Astrocyte (in vitro differentiated cells and primary cell): ENCODE results near the gene FGD2. TPM values are rescaled to one million over a fixed set of nuclear protein-coding genes. Genes with fewer than 3 reads are reported as not detected.
"Not testable (repeated sequence)": the region's sequence is repeated elsewhere in the genome, so short reads cannot be mapped to it uniquely, and the experiment has no call there.

Source experiments
- DNase-seq: peaks from one replicate; pipeline ENCODE4 v3.0.0-alpha.2; 2010; ENCODE audit warnings: low read depth
- FAIRE-seq: peaks from 2 replicates; lab custom pipeline; 2011; peaks lifted over from hg19 to GRCh38; lab: Jason Lieb, UNC
- H2AFZ ChIP-seq: 2 replicates; pipeline ENCODE4 v1.6.0; 2012; ENCODE audit warnings: low read depth, low read length, inconsistent platforms
- H3K27ac ChIP-seq: 2 replicates; pipeline ENCODE4 v1.5.1; 2011; ENCODE audit warnings: low read depth, low read length, inconsistent platforms
- H3K27me3 ChIP-seq: 2 replicates; pipeline ENCODE4 v1.6.0; 2011; ENCODE audit warnings: low read length, inconsistent platforms; ENCODE audit not compliant: insufficient read depth
- H3K36me3 ChIP-seq: 2 replicates; pipeline ENCODE4 v1.5.1; 2011; ENCODE audit warnings: low read length, inconsistent platforms; ENCODE audit not compliant: insufficient read depth
- H3K4me1 ChIP-seq: 2 replicates; pipeline ENCODE4 v1.5.1; 2011; ENCODE audit warnings: low read length, inconsistent platforms; ENCODE audit not compliant: insufficient read depth
- H3K4me2 ChIP-seq: 2 replicates; pipeline ENCODE4 v1.6.0; 2012; ENCODE audit warnings: low read length, inconsistent platforms
- H3K4me3 ChIP-seq: 2 replicates; pipeline ENCODE4 v1.5.1; 2011; ENCODE audit warnings: low read depth, mild to moderate bottlenecking, low read length, inconsistent platforms; ENCODE audit not compliant: insufficient read depth
- H3K79me2 ChIP-seq: 2 replicates; pipeline ENCODE4 v1.6.0; 2012; ENCODE audit warnings: mild to moderate bottlenecking, low read length, inconsistent platforms; ENCODE audit not compliant: insufficient read depth
- H3K9ac ChIP-seq: 2 replicates; pipeline ENCODE4 v1.6.0; 2012; ENCODE audit warnings: mild to moderate bottlenecking, low read length, inconsistent platforms
- H3K9me3 ChIP-seq: 2 replicates; pipeline ENCODE4 v1.5.1; 2012; ENCODE audit warnings: low read depth, mild to moderate bottlenecking, low read length, inconsistent platforms; ENCODE audit not compliant: insufficient read depth
- H4K20me1 ChIP-seq: 2 replicates; pipeline ENCODE4 v1.6.0; 2012; ENCODE audit warnings: low read length, inconsistent platforms; ENCODE audit not compliant: insufficient read depth
- H3K27ac Mint-ChIP-seq: one replicate; pipeline ENCODE4 v1.8.0; 2021; ENCODE audit warnings: mild to moderate bottlenecking, mixed read lengths; ENCODE audit not compliant: unreplicated experiment
- H3K27me3 Mint-ChIP-seq: one replicate; pipeline ENCODE4 v1.8.0; 2021; ENCODE audit warnings: low read depth, mixed read lengths; ENCODE audit not compliant: unreplicated experiment
- H3K36me3 Mint-ChIP-seq: one replicate; pipeline ENCODE4 v1.8.0; 2021; ENCODE audit warnings: low read depth, mixed read lengths; ENCODE audit not compliant: unreplicated experiment
- H3K4me1 Mint-ChIP-seq: one replicate; pipeline ENCODE4 v1.8.0; 2021; ENCODE audit warnings: low read depth, mixed read lengths; ENCODE audit not compliant: unreplicated experiment
- H3K4me3 Mint-ChIP-seq: one replicate; pipeline ENCODE4 v1.8.0; 2021; ENCODE audit warnings: mild to moderate bottlenecking, moderate library complexity, mixed read lengths; ENCODE audit not compliant: unreplicated experiment
- H3K9me3 Mint-ChIP-seq: one replicate; pipeline ENCODE4 v1.8.0; 2021; ENCODE audit warnings: mild to moderate bottlenecking, mixed read lengths; ENCODE audit not compliant: unreplicated experiment
- EZH2 ChIP-seq: IDR thresholded peaks from 2 replicates; pipeline ENCODE4 v1.6.1; 2012; ENCODE audit warnings: mild to moderate bottlenecking, low read length, inconsistent platforms; ENCODE audit not compliant: insufficient read depth
- total RNA-seq: library from RNA; stranded (reverse); gene quantifications from 2 replicates; pipeline ENCODE4 v1.2.1, GENCODE V29; 2021
- TF ChIP-seq, protein P1 (sequence below): IDR thresholded peaks from 2 replicates; pipeline ENCODE4 v1.5.1; 2011; ENCODE audit warnings: low read depth, mild to moderate bottlenecking, inconsistent platforms, low read length, moderate library complexity; ENCODE audit not compliant: insufficient read depth

The FGD2 gene
- total RNA-seq, 1 donor from 2014 or later, result not detected

GRCh38 chr6:37057678-37058077 is 52.2 kb downstream of the FGD2 start:
- TF ChIP-seq EZH2, result no peak
- TF ChIP-seq, protein P1, sequence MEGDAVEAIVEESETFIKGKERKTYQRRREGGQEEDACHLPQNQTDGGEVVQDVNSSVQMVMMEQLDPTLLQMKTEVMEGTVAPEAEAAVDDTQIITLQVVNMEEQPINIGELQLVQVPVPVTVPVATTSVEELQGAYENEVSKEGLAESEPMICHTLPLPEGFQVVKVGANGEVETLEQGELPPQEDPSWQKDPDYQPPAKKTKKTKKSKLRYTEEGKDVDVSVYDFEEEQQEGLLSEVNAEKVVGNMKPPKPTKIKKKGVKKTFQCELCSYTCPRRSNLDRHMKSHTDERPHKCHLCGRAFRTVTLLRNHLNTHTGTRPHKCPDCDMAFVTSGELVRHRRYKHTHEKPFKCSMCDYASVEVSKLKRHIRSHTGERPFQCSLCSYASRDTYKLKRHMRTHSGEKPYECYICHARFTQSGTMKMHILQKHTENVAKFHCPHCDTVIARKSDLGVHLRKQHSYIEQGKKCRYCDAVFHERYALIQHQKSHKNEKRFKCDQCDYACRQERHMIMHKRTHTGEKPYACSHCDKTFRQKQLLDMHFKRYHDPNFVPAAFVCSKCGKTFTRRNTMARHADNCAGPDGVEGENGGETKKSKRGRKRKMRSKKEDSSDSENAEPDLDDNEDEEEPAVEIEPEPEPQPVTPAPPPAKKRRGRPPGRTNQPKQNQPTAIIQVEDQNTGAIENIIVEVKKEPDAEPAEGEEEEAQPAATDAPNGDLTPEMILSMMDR, result no peak
- Histone ChIP-seq H3K36me3 (no peaks in the 10 kb centered on the region), H3K27me3 (no peaks in the 10 kb centered on the region), H3K4me3 (no peak overlapping the region), H3K27ac (no peak overlapping the region), H4K20me1 (no peaks in the 10 kb centered on the region), H3K4me2 (no peak overlapping the region), H3K9ac (no peak overlapping the region), H3K4me1 (peaks cover 10% of the 10 kb centered on the region), H3K79me2 (no peaks in the 10 kb centered on the region), H2AFZ (no peak overlapping the region), H3K9me3 (no peaks in the 10 kb centered on the region)
- FAIRE-seq, result no peak
- peaks cover 10% of the 10 kb centered on the region for H3K4me1 Mint-ChIP-seq
- H3K27ac Mint-ChIP-seq, result no peak overlapping the region
- H3K9me3 Mint-ChIP-seq, result peaks cover 2% of the 10 kb centered on the region
- no peaks in the 10 kb centered on the region for H3K36me3 Mint-ChIP-seq
- H3K27me3 Mint-ChIP-seq, result peaks cover 6% of the 10 kb centered on the region
- no peak for DNase-seq
- H3K4me3 Mint-ChIP-seq, result no peak overlapping the region

- H3K9me3 ChIP-seq, result no peaks in the 10 kb centered on the region
- no peaks in the 10 kb centered on the region for H4K20me1 ChIP-seq
- no peak overlapping the region for H2AFZ ChIP-seq
- H3K9ac ChIP-seq, result no peak overlapping the region
- H3K4me3 Mint-ChIP-seq, result peak overlapping the region; percentile 14
- H3K9me3 Mint-ChIP-seq, result peaks cover 2% of the 10 kb centered on the region
- H3K27me3 ChIP-seq, result no peaks in the 10 kb centered on the region
- peaks cover 6% of the 10 kb centered on the region for H3K27me3 Mint-ChIP-seq
- peaks cover 10% of the 10 kb centered on the region for H3K4me1 Mint-ChIP-seq
- no peak overlapping the region for H3K27ac ChIP-seq
- FAIRE-seq (no peak), DNase-seq (peak; percentile 19)
- H3K4me3 ChIP-seq, result no peak overlapping the region
- peak overlapping the region; percentile 47 for H3K27ac Mint-ChIP-seq
- H3K4me1 ChIP-seq, result peaks cover 10% of the 10 kb centered on the region
- H3K36me3 Mint-ChIP-seq, result no peaks in the 10 kb centered on the region
- no peak for TF ChIP-seq EZH2
- TF ChIP-seq, protein P1, result no peak
- no peak overlapping the region for H3K4me2 ChIP-seq
- no peaks in the 10 kb centered on the region for H3K79me2 ChIP-seq
- no peaks in the 10 kb centered on the region for H3K36me3 ChIP-seq
Observed at GRCh38 chr6:37058084-37058586, 52.7 kb downstream of the FGD2 start.

GRCh38 chr6:37058984-37059343 is 53.5 kb downstream of the FGD2 start:
- H3K27ac ChIP-seq, result peak overlapping the region; percentile 94
- peak overlapping the region; percentile 85 for H3K4me2 ChIP-seq
- peak overlapping the region; percentile 74 for H3K4me3 Mint-ChIP-seq
- H4K20me1 ChIP-seq, H3K79me2 ChIP-seq, DNase-seq, H3K27me3 Mint-ChIP-seq, H2AFZ ChIP-seq, H3K36me3 Mint-ChIP-seq, H3K27me3 ChIP-seq, H3K36me3 ChIP-seq, H3K9me3 Mint-ChIP-seq, H3K9me3 ChIP-seq, H3K4me3 ChIP-seq, FAIRE-seq: not testable (repeated sequence)
- H3K4me1 Mint-ChIP-seq, result peaks cover 10% of the 10 kb centered on the region
- H3K9ac ChIP-seq, result peak overlapping the region; percentile 82
- peak overlapping the region; percentile 99 for H3K27ac Mint-ChIP-seq
- H3K4me1 ChIP-seq, result peaks cover 10% of the 10 kb centered on the region
